HCT116 (cell line): ENCODE measurements around the gene PDE9A. TPM values are rescaled to one million over a fixed set of nuclear protein-coding genes. Genes with fewer than 3 reads are reported as not detected.

Experiments
- ATAC-seq: fragments of 200-7000 bp; cut with Tn5 transposase; 2 replicates; pipeline ENCODE4 v1.9.1; 2020; ENCODE audit warnings: mild to moderate bottlenecking, moderate library complexity
- BruUV-seq: library from RNA; stranded (reverse); fragments of 400-500 nt; replicated peaks from 2 replicates; lab custom pipeline; 2021; lab: Mats Ljungman, UMichigan
- CTCF ChIA-PET: fragments of 300-600 bp; sonication (Branson Sonifier 250); formaldehyde crosslinking; loops from one replicate; lab custom pipeline; 2021; ENCODE audit warnings: antibody characterized with exemption; lab: Charles Lee
- POLR2A ChIA-PET: fragments of 300-600, 350-600 bp; sonication (Branson Sonifier 250); formaldehyde crosslinking; loops from one replicate; lab custom pipeline; 2021; ENCODE audit warnings: antibody characterized with exemption; lab: Charles Lee
- RAD21 ChIA-PET, 2 experiments: fragments of 300-600 bp; sonication (Branson Sonifier 250); formaldehyde crosslinking; loops; one replicate each; lab custom pipeline; 2023; ENCODE audit warnings: low total read pairs in 2 of 2; ENCODE audit not compliant: uncharacterized antibody in 2 of 2, unreplicated experiment in 2 of 2, low non-redundant PET in 1 of 2; lab: Charles Lee
- DNase-seq: peaks from one replicate; pipeline ENCODE4 v3.0.0-alpha.2; 2010; ENCODE audit warnings: low read depth, low spot score
- H2AFZ ChIP-seq: fragments of 200-600 bp; shearing (Covaris generic), sonication (generic); 2 replicates; pipeline ENCODE4 v1.6.1; 2017; ENCODE audit warnings: low read depth, mixed run types, mixed read lengths, antibody characterized with exemption, low read length; ENCODE audit not compliant: poor library complexity, severe bottlenecking
- H3K27ac ChIP-seq: 2 replicates; pipeline ENCODE4 v1.5.1; 2012; ENCODE audit warnings: low read depth, low read length
- H3K27me3 ChIP-seq: fragments of 200-600 bp; sonication (generic); 2 replicates; pipeline ENCODE4 v1.6.1; 2016; ENCODE audit warnings: mixed run types, low read length, mixed read lengths; ENCODE audit not compliant: insufficient read depth
- H3K36me3 ChIP-seq, 2 experiments: fragments of 200-500 bp in 1 of 2; fragments of 200-600 bp in 1 of 2; sonication (Bioruptor generic) in 1 of 2; sonication (generic) in 1 of 2; 2 replicates each; pipeline versions ENCODE4 v1.5.1 to v1.6.1; 2014 to 2016; ENCODE audit warnings: low read length in 2 of 2, inconsistent platforms in 1 of 2, mixed read lengths in 1 of 2, mixed run types in 1 of 2; ENCODE audit not compliant: insufficient read depth in 2 of 2, control insufficient read depth in 1 of 2
- H3K4me1 ChIP-seq, 2 experiments: fragments of 200-600 bp in 1 of 2; sonication (generic) in 1 of 2; 2 replicates each; pipeline versions ENCODE4 v1.5.1 to v1.6.1; 2012 to 2017; ENCODE audit warnings: low read length in 2 of 2, inconsistent platforms in 1 of 2, mild to moderate bottlenecking in 1 of 2, mixed read lengths in 1 of 2, mixed run types in 1 of 2, moderate library complexity in 1 of 2; ENCODE audit not compliant: insufficient read depth in 2 of 2, control insufficient read depth in 1 of 2
- H3K4me2 ChIP-seq: fragments of 200-600 bp; sonication (generic); 2 replicates; pipeline ENCODE4 v1.6.1; 2017; ENCODE audit warnings: mixed run types, low read length, mixed read lengths
- H3K4me3 ChIP-seq, 2 experiments: fragments of 200-600 bp in 1 of 2; sonication (generic) in 1 of 2; replicated peaks in 1 of 2; 2 replicates each; pipeline ENCODE4 v1.5.1; 2011 to 2016; ENCODE audit warnings: low read length in 2 of 2, control low read depth in 1 of 2, low read depth in 1 of 2, mild to moderate bottlenecking in 1 of 2, mixed read lengths in 1 of 2, mixed run types in 1 of 2
- H3K79me2 ChIP-seq: fragments of 200-600 bp; sonication (generic); 2 replicates; pipeline ENCODE4 v1.6.1; 2017; ENCODE audit warnings: mild to moderate bottlenecking, mixed run types, low read length, moderate library complexity, mixed read lengths; ENCODE audit not compliant: insufficient read depth
- H3K9ac ChIP-seq: fragments of 200-600 bp; sonication (generic); 2 replicates; pipeline ENCODE4 v1.6.1; 2016; ENCODE audit warnings: low read length, mixed read lengths
- H3K9me2 ChIP-seq: fragments of 200-600 bp; sonication (generic), shearing (Covaris generic); 2 replicates; pipeline ENCODE4 v1.6.1; 2017; ENCODE audit warnings: mixed run types, mild to moderate bottlenecking, moderate library complexity; ENCODE audit not compliant: insufficient read depth
- H3K9me3 ChIP-seq, 2 experiments: fragments of 200-500 bp in 1 of 2; fragments of 200-600 bp in 1 of 2; sonication (Bioruptor generic) in 1 of 2; sonication (generic) in 1 of 2; 2 replicates each; pipeline ENCODE4 v1.6.1; 2014 to 2017; ENCODE audit warnings: low read length in 2 of 2, mixed read lengths in 2 of 2, inconsistent platforms in 1 of 2, low read depth in 1 of 2, mild to moderate bottlenecking in 1 of 2, mixed run types in 1 of 2, moderate library complexity in 1 of 2; ENCODE audit not compliant: control insufficient read depth in 1 of 2, insufficient read depth in 1 of 2
- H4K20me1 ChIP-seq: fragments of 200-600 bp; sonication (generic), shearing (Covaris generic); 2 replicates; pipeline ENCODE4 v1.6.1; 2017; ENCODE audit warnings: mixed run types, mild to moderate bottlenecking, moderate library complexity; ENCODE audit not compliant: insufficient read depth
- CBX3 ChIP-seq: IDR thresholded peaks from 2 replicates; pipeline ENCODE4 v1.6.1; 2012; ENCODE audit warnings: low read depth
- CEBPB ChIP-seq: IDR thresholded peaks from 2 replicates; pipeline ENCODE4 v1.6.1; 2012; ENCODE audit warnings: low read depth
- EGR1 ChIP-seq: IDR thresholded peaks from 2 replicates; pipeline ENCODE4 v1.6.1; 2012; ENCODE audit warnings: low read depth
- ELF1 ChIP-seq: IDR thresholded peaks from 2 replicates; pipeline ENCODE4 v1.6.1; 2012; ENCODE audit warnings: low read depth, borderline replicate concordance
- EZH2 ChIP-seq: fragments of 200-600 bp; sonication (generic); IDR thresholded peaks from 2 replicates; pipeline ENCODE4 v1.6.1; 2017; ENCODE audit warnings: antibody characterized with exemption, mixed run types
- FOSL1 ChIP-seq: IDR thresholded peaks from 2 replicates; pipeline ENCODE4 v1.6.1; 2012; ENCODE audit warnings: low read depth
- POLR2A ChIP-seq: IDR thresholded peaks from 2 replicates; pipeline ENCODE4 v1.7.0; 2011; ENCODE audit warnings: borderline replicate concordance; ENCODE audit not compliant: insufficient read depth, insufficient read length; ENCODE audit errors: extremely low read depth
- RAD21 ChIP-seq: IDR thresholded peaks from 2 replicates; pipeline ENCODE4 v1.6.1; 2012; ENCODE audit warnings: low read depth, mild to moderate bottlenecking
- ZFX ChIP-seq: fragments of 450-650 bp; IDR thresholded peaks from 2 replicates; pipeline ENCODE4 v1.6.1; 2017
- intact Hi-C: fragments of 100-400 bp; cut with micrococcal nuclease; formaldehyde crosslinking; loops from 2 replicates; pipeline ENCODE4 v1.10.0; 2022
- total RNA-seq: library from RNA; stranded (reverse); gene quantifications from one replicate; pipeline ENCODE4 v1.2.1, GENCODE V29; 2021; ENCODE audit not compliant: unreplicated experiment
- TF ChIP-seq, protein P1 (sequence below): IDR thresholded peaks from 2 replicates; pipeline ENCODE4 v1.6.1; 2012
- TF ChIP-seq, protein P2 (sequence below): IDR thresholded peaks from 2 replicates; pipeline ENCODE4 v1.6.1; 2012; ENCODE audit warnings: low read depth

PDE9A gene
- total RNA-seq, 1 experiment from 2014 or later = 31.4 TPM

DNA sequence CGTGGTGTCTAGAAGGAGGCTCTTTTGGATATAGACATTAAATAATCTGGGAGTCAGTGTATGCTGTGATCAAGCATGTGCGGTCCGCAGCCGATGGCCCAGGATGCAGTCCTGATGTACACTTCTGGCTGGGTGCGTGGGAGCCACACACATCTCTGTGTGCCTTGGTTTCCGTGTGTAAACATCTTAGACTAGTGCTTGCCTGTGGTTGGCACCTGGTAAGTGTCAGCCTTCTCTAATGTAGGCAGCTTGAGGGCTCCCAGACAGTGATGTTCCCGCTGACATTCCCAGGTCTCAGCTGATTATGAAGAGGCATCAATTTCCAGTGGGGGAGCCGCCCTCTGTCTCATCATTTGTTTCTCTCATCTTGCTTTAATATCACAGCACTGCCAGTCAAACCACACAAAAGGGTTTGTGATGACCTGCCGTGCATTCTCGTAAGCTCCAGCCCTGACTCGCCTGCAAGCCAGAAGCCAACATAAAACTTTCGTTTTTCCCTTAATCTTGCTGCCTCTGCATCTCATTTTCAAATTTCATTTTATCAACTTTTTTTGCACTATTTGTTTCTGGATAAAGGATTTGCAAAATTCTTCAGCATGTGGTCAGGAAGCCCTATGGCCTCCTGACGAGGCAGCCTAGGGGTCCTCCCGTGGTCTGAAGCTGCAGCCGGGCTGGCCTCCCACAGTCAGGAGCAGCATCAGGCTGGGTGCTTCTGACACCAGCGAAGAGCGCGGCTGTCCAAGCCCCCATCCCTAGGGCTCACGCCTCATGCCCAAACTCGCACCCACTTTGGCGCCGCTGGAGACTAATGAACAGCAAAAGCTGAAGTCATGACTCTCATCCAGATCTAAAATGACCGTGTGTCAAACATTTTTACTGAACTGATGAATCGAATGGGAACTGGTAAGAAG lies 28.1 kb downstream of the PDE9A start:
- Histone ChIP-seq H4K20me1 (no peaks in the 10 kb centered on the region), H3K4me2 (no peak overlapping the region), H3K36me3 (no peaks in the 10 kb centered on the region), H3K9ac (no peak overlapping the region), H2AFZ (no peak overlapping the region), H3K9me3 (no peaks in the 10 kb centered on the region), H3K4me1 (peaks cover 0 to 3% of the 10 kb centered on the region in 2 experiments; a peak in 1 of 4 replicates), H3K79me2 (no peaks in the 10 kb centered on the region), H3K27me3 (no peaks in the 10 kb centered on the region), H3K9me2 (no peaks in the 10 kb centered on the region), H3K4me3 (no peak overlapping the region)
- ChIA-PET RAD21 (interaction anchor here in 1 of 2 experiments (0.6 kb wide), 1 partner anchor 95 kb away, joined by 6 read pairs; no protein-coding TSS in a partner anchor), POLR2A (no interaction called here)
- intact Hi-C loops = no loop called here
- no peak for DNase-seq
- no TSS peak for BruUV-seq
- TF ChIP-seq FOSL1 (no peak), EZH2 (no peak), EGR1 (no peak), ELF1 (no peak), RAD21 (no peak), POLR2A (no peak), CBX3 (no peak), CEBPB (no peak), ZFX (no peak)
- TF ChIP-seq, protein P1, sequence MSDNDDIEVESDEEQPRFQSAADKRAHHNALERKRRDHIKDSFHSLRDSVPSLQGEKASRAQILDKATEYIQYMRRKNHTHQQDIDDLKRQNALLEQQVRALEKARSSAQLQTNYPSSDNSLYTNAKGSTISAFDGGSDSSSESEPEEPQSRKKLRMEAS = no peak
- TF ChIP-seq, protein P2, sequence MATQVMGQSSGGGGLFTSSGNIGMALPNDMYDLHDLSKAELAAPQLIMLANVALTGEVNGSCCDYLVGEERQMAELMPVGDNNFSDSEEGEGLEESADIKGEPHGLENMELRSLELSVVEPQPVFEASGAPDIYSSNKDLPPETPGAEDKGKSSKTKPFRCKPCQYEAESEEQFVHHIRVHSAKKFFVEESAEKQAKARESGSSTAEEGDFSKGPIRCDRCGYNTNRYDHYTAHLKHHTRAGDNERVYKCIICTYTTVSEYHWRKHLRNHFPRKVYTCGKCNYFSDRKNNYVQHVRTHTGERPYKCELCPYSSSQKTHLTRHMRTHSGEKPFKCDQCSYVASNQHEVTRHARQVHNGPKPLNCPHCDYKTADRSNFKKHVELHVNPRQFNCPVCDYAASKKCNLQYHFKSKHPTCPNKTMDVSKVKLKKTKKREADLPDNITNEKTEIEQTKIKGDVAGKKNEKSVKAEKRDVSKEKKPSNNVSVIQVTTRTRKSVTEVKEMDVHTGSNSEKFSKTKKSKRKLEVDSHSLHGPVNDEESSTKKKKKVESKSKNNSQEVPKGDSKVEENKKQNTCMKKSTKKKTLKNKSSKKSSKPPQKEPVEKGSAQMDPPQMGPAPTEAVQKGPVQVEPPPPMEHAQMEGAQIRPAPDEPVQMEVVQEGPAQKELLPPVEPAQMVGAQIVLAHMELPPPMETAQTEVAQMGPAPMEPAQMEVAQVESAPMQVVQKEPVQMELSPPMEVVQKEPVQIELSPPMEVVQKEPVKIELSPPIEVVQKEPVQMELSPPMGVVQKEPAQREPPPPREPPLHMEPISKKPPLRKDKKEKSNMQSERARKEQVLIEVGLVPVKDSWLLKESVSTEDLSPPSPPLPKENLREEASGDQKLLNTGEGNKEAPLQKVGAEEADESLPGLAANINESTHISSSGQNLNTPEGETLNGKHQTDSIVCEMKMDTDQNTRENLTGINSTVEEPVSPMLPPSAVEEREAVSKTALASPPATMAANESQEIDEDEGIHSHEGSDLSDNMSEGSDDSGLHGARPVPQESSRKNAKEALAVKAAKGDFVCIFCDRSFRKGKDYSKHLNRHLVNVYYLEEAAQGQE = no peak
- TF ChIP-seq, all 23 proteins: peak for 0
- H3K27ac ChIP-seq = no peak overlapping the region
- CTCF ChIA-PET = no interaction called here
- ATAC-seq = no peak
